ENCODE measurements around the gene AK4.

Gene AK4

GRCh38 chr1:65279070-65279779 lies 131.2 kb downstream of the AK4 start:
- no peak for DNase-seq

Measured in midbrain (tissue), 1 donor.